A673 (cell line): ENCODE measurements around the gene AMDHD2.

Source experiments
- EZH2 ChIP-seq: fragments of 200-600 bp; sonication (generic); IDR thresholded peaks from 2 replicates; pipeline ENCODE4 v1.6.1; 2017; ENCODE audit warnings: borderline replicate concordance, low read depth, mild to moderate bottlenecking, mixed read lengths, antibody characterized with exemption, low read length; ENCODE audit not compliant: poor library complexity, severe bottlenecking
- TF ChIP-seq, protein P1 (sequence below): fragments of 300-800, 200-600 bp; sonication (generic); conservative IDR thresholded peaks from 2 replicates; pipeline ENCODE4 v1.5.1; 2017; ENCODE audit warnings: low read depth, mild to moderate bottlenecking, antibody characterized with exemption, low read length, moderate library complexity, mixed read lengths

DNA sequence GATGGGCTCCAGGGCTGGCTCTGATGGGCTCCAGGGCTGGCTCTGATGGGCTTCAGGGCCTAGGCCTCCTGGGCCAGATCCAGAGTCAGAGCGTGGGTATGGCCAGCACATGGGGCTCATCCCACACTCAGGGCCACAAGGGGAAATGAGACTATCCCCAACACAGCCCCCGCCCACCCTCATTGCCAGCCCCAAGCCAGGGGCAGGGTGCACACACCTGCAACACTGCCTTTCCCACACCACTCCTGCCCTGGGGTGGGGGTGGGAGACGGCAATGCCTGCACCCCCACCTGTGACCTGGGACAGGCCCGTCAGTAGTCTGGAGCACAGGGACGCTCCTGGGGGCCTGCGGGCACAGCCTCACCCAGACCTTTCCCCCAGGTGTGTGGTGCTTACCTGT, 20.7 kb upstream of the AMDHD2 start:
- TF ChIP-seq, protein P1, sequence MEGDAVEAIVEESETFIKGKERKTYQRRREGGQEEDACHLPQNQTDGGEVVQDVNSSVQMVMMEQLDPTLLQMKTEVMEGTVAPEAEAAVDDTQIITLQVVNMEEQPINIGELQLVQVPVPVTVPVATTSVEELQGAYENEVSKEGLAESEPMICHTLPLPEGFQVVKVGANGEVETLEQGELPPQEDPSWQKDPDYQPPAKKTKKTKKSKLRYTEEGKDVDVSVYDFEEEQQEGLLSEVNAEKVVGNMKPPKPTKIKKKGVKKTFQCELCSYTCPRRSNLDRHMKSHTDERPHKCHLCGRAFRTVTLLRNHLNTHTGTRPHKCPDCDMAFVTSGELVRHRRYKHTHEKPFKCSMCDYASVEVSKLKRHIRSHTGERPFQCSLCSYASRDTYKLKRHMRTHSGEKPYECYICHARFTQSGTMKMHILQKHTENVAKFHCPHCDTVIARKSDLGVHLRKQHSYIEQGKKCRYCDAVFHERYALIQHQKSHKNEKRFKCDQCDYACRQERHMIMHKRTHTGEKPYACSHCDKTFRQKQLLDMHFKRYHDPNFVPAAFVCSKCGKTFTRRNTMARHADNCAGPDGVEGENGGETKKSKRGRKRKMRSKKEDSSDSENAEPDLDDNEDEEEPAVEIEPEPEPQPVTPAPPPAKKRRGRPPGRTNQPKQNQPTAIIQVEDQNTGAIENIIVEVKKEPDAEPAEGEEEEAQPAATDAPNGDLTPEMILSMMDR, result no peak
- no peak for TF ChIP-seq EZH2
